ENCODE data around the gene TAPBPL.
"Not testable (repeated sequence)": the region's sequence is repeated elsewhere in the genome, so short reads cannot be mapped to it uniquely, and the experiment has no call there.

TAPBPL gene

GRCh38 chr12:6465467-6466183, 13.8 kb downstream of the TAPBPL start:
- no peak overlapping the region for H3K4me3 ChIP-seq (ENCODE audit: low read depth, low read length)
- TF ChIP-seq CTCF (IDR thresholded peaks at IDR 0.05; ENCODE audit: low read depth, low read length), result peak; percentile 97

DNA sequence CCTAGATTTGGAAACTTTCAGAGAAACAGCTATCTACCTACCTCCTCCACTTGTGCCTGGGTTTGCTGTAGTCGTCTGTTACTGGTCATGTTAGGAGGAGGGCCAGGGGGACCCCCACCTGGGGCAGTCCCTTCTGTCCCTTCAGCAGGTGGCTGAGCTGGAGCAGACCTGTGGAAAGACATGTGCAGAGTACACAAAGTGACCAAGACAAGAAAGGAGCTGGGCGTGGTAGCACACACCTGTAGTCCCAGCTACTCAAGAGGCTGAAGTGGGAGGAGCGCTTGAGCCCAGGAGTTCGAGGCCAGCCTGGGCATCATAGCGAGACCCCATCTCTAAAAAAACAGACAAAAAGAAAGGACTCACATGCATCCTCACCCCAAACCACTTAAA, 14.3 kb downstream of the TAPBPL start:
- no peak for TF ChIP-seq CTCF (IDR thresholded peaks at IDR 0.05; ENCODE audit: low read depth, low read length)
- no peak overlapping the region for H3K4me3 ChIP-seq (ENCODE audit: low read depth, low read length)

GRCh38 chr12:6466751-6467150, 14.9 kb downstream of the TAPBPL start:
- not testable (repeated sequence) for H3K4me3 ChIP-seq (ENCODE audit: low read depth, low read length)

- not testable (repeated sequence) for H3K4me3 ChIP-seq (ENCODE audit: low read depth, low read length)
Measured at GRCh38 chr12:6467571-6468282, 15.9 kb downstream of the TAPBPL start.

GRCh38 chr12:6468283-6468575, 16.4 kb downstream of the TAPBPL start:
- H3K4me3 ChIP-seq (ENCODE audit: low read depth, low read length), result no peak overlapping the region
- TF ChIP-seq CTCF (IDR thresholded peaks at IDR 0.05; ENCODE audit: low read depth, low read length), result no peak

- H3K4me3 ChIP-seq (ENCODE audit: low read depth, low read length), result peak overlapping the region; percentile 83
- TF ChIP-seq CTCF (IDR thresholded peaks at IDR 0.05; ENCODE audit: low read depth, low read length), result no peak
Measured at GRCh38 chr12:6469092-6469491, 17.2 kb downstream of the TAPBPL start.

DNA sequence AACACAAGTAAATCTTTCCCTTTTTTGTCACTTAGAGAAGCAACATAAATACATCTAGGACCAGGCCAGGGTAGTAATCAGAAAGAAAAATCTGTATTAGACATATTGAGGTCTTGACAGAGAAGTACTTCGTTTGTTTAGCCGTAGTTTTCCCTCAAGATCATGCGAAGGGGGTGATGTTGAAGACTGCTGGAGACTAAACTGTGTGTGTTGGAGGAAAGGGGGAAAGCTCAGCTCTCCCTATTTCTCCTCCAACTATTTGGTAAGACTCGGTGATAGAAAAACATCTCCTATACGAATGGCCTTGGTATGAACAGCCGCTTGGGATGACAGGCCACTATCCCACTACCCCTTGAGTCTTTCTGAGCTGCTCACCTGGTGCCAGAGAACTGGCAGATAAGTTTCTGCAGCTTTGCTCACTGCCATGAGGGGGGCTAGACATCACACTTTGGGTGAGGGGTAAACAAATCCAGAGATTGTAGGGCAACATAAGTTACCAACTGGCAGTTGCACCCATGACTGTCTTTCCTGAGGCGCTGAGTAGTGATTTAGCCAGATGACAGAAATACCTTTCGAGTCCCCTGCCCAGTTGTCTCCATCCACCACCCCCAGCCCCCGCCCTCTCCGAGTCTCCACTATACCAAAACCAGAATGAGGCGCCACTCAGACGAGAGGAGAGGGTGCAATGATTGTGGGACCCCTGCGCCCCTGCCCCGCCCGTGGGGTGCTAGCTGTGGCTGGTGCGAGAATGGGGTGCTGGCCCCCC, 17.9 kb downstream of the TAPBPL start:
- no peak for TF ChIP-seq CTCF (IDR thresholded peaks at IDR 0.05; ENCODE audit: low read depth, low read length)
- peak overlapping the region; percentile 83 for H3K4me3 ChIP-seq (ENCODE audit: low read depth, low read length)

Measured in WI38 (cell line).